HG03575 (cell line): ENCODE measurements around the gene CEBPG.
A peak's percentile ranks its signal among the peaks of the same experiment; 100 is the strongest.

Source experiments
- ATAC-seq: cut with Tn5 transposase; IDR thresholded peaks from one replicate; pipeline ENCODE4 v1.9.1; 2021; ENCODE audit not compliant: unreplicated experiment, insufficient number of reproducible peaks, low FRiP score; ENCODE audit errors: extremely low read depth

Gene CEBPG

DNA sequence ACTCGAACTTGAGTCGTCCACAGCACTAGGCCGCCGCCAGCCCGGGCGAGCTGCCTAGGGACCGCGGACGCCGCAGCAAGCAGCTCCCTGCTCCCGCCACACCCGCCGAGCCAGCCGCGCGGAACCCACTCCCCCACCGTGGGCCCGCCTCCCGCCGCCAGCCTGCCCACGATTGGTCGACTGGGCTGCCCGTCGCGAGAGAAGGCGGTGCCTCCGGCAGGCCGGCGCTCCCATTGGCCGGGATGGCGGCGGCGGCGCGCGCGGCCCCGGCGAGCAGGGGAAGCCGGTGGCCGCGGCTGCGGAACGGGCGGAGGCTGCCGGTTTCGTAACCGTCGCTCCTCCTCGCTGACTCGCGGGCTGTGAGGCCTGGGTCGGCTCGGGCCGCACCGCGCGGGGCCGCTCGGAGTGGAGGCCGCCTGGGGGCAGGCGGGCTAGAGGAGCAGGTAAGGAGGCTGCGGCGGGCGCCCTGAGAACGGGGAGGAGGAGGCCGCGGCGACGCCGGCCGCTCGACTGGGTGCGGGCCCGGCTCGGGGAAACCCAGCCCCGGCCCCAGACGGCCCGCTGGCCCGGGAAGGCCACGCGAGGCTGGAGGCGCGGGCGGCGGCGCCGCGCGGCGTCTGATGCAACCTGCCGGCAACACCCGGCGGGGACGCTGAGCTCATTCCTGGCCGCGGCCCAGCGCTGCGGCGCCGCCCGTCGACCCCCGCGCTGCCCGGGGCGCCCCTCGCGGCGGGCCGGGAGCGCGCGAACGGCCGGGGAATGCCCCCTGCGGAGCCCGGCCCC is at the start of gene CEBPG:
Gene CEBPG, plus strand, starts transcription at position 257 of the 783 bp plus-strand sequence. CDS start 5,531 bp downstream, outside the sequence.
- ATAC-seq = peak; percentile 46

DNA sequence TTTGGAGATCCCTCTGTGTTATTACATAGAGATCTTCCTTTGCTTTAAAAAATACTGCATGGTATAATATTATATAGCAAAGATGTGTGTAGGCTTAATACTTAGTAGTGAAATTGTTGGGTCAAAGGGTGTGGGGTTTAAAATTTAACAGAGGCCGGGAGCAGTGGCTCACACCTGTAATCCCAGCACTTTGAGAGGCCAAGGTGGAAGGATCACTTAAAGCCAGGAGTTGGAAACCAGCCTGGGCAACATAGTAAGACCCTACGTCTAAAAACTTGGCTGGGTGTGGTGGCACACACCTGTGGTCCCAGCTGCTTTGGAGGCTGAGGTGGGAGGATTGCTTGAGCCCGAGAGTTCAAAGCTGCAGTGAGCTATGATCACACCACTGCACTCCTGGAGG is 48.9 kb upstream of the CEBPG start:
- no peak for ATAC-seq

DNA sequence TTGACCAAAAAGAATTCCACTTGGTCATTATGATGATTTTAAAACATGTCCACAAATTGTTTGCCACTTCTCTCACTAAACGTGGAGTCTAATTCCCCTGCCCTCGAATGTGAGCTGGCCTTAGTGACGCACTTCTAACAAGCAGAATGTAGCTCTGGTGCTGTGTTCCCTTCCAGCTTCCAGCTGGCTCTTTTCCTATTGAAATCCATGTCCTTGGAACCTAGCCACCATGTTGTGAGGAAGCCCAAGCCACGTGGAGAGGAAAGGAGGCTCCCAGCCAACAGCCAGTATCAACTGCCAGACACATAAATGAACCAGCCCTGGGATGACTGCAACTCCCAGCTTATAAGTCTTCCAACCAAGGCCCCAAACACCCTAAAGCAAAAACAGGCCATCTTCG is 47.6 kb upstream of the CEBPG start:
- no peak for ATAC-seq

DNA sequence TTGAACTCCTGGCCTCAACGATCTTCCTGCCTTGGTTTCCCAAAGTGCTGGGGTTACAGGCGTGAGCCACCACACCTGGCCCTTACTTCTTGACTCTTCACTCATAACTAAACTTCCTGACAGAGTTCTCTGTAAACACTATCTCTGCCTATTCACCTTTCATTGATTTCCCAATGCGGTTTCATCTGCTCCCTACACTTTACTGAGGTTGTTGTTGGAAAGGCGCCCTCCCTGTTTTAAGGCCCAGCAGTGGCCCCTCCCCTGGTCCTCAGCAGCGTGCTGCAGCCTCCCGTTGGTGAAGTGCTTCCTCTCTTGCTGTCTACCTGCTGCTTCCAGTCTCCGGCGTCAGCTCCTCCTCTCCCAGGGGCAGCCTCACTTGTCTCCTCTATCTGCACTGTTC is 44.4 kb upstream of the CEBPG start:
- no peak for ATAC-seq

DNA sequence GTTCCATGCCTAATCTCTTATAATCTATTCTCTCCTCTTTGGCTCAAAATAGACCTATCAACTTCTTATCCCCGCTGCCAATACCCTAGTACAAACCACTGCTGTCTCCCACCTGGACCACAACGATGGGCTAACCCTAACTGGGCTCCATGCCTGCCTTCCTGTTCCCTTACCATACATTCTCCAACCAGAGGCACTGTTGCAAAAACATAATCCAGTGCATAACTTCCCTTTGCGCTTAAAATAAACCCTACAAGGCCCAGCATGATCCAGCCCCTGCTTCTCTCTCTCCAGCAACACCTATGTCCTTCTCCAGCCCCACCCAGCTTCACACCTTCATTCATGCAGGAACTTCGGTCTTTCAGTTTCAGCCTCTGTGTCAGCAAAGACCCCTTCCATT is 43.8 kb upstream of the CEBPG start:
- no peak for ATAC-seq

DNA sequence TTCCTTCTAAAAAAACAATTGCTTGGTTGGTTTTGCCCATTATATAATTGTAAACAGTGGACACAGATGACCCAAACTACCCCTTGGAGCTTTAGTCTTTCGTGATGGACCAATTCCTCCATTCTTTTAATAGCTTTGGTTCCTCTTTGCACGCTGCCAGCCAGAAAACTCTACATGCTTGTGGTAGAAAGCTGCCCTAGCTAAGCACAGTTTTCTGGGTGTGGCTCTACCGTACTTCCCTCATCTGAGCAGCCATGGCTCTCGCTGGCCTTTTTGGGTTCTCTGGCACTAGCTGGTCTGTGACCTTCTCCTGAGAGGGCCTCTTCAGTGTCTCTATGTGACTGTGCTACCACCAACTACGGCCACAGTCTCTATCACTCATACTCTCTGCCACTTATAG is 41.3 kb upstream of the CEBPG start:
- no peak for ATAC-seq

DNA sequence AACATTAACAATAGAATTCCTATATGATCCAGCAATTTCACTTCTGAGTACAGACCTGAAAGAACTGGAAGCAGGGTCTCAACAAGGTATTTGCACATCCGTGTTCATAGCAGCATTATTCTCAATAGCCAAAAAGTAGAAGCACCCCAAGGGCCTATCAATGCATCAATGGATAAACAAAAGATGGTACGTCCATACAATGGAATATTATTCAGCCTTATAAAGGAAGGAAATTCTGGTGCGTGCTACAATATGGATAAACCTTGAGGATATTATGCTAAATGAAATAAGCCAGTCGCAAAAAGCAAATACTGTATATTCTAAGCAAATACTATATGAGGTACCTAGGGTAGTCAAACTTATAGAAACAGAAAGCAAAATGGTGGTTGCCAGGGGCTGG is 40.4 kb upstream of the CEBPG start:
- no peak for ATAC-seq

DNA sequence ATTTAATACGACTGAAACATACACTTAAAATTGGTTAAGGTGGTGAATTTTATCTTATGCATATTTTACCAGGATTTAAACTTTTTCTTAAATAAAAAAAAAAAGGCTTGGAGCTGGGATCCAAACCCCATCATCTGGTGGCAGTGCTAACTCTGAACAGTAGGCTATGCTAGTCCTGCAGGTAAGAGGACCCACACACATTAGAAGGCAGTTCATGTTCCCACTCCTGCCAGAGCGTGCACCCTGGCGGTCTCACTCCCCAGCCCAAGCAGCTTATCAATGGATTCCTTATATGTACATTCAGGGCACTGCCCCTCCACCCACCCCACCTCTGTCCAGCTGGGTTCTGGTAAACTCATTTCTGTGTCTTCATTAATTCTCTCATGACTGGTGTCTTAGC is 39.9 kb upstream of the CEBPG start:
- no peak for ATAC-seq

DNA sequence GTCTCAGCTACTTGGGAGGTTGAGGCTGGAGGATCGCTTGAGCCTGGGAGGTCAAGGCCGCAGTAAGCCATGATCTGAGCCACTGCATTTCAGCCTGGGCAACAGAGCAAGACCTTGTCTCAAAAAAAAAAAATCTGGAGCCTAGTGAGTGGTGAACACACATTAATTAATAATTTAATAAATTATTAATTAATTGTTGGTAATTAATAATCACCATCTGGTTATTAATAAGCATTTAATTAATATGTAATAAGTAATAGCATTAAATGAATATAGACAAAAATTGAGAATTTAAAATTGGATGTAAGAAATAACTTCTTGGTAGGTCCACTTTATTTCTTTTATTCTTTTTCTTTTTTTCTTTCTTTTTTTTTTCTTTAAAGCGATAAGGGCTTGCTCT is 39.2 kb upstream of the CEBPG start:
- no peak for ATAC-seq

DNA sequence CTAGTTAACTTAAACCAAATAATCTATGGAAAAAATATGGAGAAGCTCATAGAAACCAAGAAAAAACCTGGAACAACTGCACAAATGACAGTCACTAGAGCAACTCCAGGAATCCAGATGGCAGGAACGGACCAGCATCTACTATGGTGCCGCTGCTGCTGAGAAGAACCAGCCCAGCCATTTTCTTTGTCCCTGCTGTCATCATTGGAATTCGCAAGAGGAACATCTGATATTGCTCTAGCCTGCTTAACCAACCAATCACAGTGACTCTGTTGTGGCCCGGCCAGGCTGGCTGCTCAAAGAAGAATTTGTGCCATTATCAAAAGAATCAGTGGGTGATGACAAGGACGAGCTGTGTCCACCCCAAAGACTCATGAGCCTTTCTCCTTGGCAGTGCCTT is 38.1 kb upstream of the CEBPG start:
- ATAC-seq = no peak

DNA sequence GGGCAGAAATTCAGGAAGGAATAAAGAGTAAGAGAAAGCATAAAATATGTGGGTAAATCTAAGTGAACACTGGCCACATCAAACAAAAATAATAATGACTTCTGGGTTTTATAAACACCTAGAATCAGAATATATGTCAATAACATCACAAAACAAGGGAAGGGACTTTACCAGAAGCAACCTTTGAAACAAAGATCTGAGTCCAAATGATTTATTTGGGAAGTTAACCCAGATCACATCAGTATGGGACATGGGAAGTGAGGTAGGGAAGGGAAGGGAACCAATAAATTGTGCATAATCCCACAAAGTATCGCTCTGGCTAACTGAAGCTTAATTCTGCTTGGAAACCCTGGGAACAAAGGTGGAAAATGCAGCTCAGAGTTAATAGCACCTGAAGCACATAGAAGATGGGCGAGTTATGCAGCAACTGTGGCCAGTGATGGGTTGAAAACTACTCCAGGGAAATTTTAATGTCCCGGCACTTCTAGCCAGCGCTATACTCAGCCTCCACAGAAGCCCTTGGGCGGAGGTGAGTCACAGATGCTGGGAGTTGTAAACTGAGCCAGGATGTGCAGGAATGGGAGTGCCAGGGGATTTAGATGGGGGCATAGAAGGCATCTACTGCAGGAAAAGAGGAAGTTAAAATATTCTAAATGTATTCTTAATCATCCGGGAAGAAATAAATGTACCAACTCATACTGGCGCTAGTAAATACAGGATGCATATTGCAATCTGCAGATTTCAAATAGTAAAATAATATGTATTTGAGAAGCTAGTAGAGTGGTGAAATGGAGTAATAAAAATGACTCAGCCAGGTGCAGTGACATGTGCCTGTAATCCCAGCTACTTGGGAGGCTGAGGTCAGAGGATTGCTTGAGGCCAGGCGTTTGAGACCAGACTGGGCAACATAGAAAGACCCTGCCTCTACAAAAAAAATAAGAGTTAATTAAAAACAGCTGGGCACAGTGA is 34.2 kb upstream of the CEBPG start:
- no peak for ATAC-seq

DNA sequence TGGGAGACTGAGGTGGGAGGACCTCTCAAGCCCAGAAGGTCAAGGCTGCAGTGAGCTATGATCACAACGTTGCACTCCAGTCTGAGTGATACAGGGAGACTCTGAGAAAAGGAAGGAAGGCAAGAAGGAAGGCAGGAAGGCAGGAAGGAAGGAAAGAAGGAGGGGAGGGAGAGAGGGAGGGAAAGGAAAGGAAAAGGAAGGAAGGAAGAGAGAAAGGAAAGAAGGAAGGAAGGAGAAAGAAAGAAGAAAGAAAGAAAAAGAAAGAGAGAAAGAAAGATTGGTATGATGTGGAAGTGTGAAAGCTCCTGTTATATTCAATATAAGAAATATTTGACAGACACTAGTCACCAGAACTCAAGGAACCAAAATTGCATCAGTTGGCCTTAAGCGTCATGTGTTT is 32.5 kb upstream of the CEBPG start:
- ATAC-seq = no peak

DNA sequence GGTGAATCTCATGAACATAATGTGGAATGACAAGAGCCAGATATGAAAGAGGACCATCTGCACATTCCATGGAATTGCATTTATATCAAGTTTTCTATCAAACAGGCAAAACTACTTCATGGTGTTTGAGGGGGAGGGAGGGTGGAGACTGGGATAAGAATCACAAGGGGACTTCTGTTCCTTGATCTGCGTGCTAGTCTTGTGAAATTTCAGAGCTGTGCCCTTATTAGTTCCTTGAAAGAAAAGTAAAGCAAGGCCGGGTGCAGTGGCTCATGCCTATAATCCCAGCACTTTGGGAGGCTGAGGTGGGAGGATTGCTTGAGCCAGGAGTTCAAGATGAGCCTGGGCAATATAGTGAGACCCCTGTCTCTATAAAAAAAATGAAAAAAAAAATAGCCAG is 30.2 kb upstream of the CEBPG start:
- ATAC-seq = no peak

DNA sequence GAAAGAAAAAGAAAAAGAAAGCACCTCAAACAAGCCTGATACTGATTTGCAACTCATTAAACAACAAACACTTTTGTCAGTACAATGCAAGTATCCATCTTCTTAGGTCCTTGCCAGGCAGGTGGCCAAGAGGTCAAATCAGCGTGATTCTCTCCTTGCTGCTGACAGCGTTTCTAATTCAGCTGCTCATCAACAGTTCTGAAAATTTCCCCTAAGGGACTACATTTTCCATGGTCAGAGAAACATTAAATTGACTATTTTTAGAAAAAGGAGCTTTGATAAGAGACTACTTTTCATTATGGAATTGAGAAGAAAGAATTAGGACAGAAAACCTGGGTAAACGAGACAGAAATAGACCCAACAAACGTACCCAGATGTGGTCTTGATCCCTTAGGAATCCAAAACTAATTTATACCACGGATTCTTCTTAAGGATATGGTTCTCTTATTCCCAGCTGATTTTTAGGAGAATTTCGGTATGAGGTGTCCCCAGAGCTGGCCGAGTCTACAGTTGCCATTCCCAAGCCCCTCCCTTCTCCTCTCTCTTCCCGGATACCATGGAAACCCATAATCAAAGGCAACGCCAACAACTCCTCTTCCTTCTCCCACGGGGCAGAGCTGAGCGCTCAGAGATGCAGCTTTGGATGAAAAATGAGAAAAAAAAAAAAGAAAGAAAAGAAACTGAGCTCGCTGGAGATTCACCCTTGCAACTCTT is 29.5 kb upstream of the CEBPG start:
- ATAC-seq = no peak

DNA sequence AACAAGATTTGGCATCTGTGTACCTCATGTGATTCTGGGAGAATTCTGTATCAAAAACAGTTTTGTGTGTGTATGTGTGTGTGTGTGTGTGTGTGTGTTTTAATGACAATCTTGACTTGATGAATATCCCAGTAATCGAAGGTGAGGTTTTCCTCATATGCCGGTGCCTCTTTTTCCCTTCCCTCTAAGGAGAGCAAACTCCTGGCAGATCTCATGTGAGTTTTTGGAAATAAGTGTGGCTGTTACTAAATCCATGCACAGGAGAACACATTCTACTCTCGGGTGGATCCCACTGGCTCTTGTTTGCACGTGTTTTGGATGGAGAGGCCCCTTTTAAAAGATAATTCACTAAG is 29.0 kb upstream of the CEBPG start:
- ATAC-seq = no peak

DNA sequence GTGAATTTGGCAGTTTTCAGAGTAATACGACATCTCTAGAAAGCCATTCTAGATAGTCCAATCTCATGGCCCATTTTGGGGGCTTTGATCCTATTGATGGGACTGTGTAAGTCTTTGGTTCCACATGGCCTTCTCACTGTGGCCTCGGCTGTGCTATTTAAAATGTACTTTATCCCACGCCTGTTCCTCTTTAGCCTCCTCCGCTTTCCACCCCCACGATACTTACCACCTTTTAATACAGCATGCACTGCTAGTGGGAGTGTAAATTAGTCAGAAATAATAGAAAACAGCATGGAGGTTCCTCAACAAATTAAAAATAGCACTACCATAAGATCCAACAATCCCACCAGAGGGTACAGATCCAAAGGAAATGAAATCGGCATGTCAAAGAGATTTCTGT is 28.3 kb upstream of the CEBPG start:
- no peak for ATAC-seq

DNA sequence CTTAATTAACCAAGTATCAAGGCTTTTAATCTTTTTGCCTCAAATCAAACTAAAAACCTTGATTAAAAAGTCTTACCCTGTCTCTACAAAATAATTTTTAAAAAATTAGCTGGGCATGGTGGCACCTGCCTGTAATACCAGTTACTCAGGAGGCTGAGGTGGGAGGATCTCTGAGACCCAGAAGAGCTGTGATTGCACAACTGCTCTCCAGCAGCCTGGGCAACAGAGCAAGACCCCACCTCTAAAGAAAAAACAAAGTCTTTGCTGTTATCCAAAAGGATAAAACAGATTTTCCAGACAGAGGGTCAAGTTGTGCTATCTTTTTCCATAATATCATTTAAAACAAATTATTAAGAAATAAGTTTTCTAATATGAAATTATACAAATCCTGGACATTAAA is 26.8 kb upstream of the CEBPG start:
- ATAC-seq = no peak

DNA sequence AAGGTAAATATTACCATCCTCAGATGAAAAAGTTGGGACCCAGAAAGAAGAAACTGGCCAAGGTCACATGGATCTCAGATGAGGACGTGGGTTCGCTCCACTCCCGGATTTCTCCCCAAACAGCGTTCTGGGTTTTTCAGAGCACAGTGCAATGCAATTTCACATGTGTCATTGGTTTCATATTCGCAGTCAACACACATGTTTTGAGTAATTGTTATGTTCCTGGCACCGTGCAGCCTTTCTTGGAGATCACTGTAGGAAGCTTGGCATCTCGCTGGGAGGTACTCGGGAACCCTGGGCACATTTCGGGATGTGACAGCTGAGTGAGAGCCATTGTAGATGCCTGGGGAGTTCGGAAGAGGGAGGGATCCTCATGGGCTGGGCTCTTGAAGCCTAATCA is 26.2 kb upstream of the CEBPG start:
- no peak for ATAC-seq

DNA sequence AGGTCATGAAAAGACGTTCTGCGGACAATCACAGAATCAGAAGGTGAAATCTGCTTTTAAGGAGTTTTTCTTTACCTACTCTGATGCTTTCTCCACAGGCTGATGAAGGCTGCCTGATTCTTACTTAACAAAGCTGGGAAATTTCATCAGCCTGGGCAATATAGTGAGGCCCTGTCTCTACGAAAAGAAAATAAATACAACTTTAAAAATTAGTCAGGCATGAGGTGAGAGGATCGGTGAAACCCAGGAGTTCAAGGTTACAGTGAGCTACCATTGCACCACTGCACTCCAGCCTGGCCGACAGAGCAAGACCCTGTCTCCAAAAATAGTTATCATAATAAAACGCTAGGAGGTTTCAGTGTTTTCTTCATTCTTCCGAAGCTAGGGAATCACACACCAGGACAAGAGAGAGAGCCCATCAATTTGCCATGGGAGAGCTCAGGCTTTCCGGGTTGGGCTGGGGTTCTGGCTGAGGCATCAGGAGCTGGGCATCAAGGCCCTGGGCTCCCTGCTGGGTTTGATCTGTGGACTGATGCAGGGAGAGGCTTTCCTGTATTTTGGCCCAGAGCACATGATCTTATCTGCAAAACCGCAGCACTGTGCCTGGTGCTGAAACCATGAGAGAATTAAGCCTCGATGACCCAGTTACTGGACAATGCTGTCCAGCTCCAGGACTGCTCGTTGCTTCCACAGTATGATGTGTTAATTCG is 25.1 kb upstream of the CEBPG start:
- ATAC-seq = no peak
